ENCODE data around the gene SEZ6L. TPM values are rescaled to one million over a fixed set of nuclear protein-coding genes. Genes with fewer than 3 reads are reported as not detected.

The SEZ6L gene
- total and polyA plus RNA-seq, 7 donors = 0.49 to 2.1 (median 0.83) TPM; not detected in 2

- no peak for TF ChIP-seq POLR2AphosphoS5 (IDR thresholded peaks at IDR 0.05)
- TF ChIP-seq CTCF (IDR thresholded peaks at IDR 0.05) = no peak
- TF ChIP-seq POLR2A (IDR thresholded peaks at IDR 0.05) = no peak
- TF ChIP-seq EP300 (IDR thresholded peaks at IDR 0.05) = no peak
- H3K4me1 ChIP-seq = peaks cover 0 to 9% (median 3%) of the 10 kb centered on the region in 4 donors
- H3K9me3 ChIP-seq = no peaks in the 10 kb centered on the region
- no peak overlapping the region for H3K27ac ChIP-seq
- no peak overlapping the region for H3K4me3 ChIP-seq
- H3K36me3 ChIP-seq = no peaks in the 10 kb centered on the region
- DNase-seq = no peak
- intact Hi-C loops (cut with DNase I) = no loop called here
- H3K27me3 ChIP-seq = peaks cover 0 to 38% (median 4%) of the 10 kb centered on the region in 3 donors
- 72 to 74% methylated on average over 9 of the region's 9 CpGs for WGBS, 2 donors
These were observed 188.6 kb downstream of the SEZ6L start for GRCh38 chr22:26357813-26358212.

- WGBS, 2 donors = 81 to 89% methylated on average over 4 of the region's 4 CpGs
- no peak for DNase-seq
- Histone ChIP-seq H3K27ac (no peak overlapping the region), H3K4me1 (peaks cover 0 to 9% (median 3%) of the 10 kb centered on the region in 4 donors), H3K4me3 (no peak overlapping the region), H3K36me3 (no peaks in the 10 kb centered on the region), H3K27me3 (peaks cover 0 to 41% (median 4%) of the 10 kb centered on the region in 3 donors), H3K9me3 (no peaks in the 10 kb centered on the region)
- no peak for TF ChIP-seq POLR2A (IDR thresholded peaks at IDR 0.05)
- TF ChIP-seq POLR2AphosphoS5 (IDR thresholded peaks at IDR 0.05) = no peak
- TF ChIP-seq CTCF (IDR thresholded peaks at IDR 0.05) = no peak
- no peak for TF ChIP-seq EP300 (IDR thresholded peaks at IDR 0.05)
- intact Hi-C loops (cut with DNase I) = no loop called here
These were observed 189.9 kb downstream of the SEZ6L start for GRCh38 chr22:26359156-26359555.

GRCh38 chr22:26360169-26360885, 191.1 kb downstream of the SEZ6L start:
- Histone ChIP-seq H3K9me3 (no peaks in the 10 kb centered on the region), H3K36me3 (no peaks in the 10 kb centered on the region), H3K27ac (no peak overlapping the region), H3K4me3 (no peak overlapping the region), H3K27me3 (peaks cover 0 to 37% (median 4%) of the 10 kb centered on the region in 3 donors), H3K4me1 (peaks cover 0 to 9% (median 3%) of the 10 kb centered on the region in 4 donors)
- 7 to 9% methylated on average over 17 of the region's 17 CpGs for WGBS, 2 donors
- DNase-seq = peak; percentile 73
- intact Hi-C loops (cut with DNase I) = no loop called here
- TF ChIP-seq EP300 (IDR thresholded peaks at IDR 0.05) (no peak), CTCF (IDR thresholded peaks at IDR 0.05) (peak; percentile 39 to 97 (median 67)), POLR2A (IDR thresholded peaks at IDR 0.05) (no peak), POLR2AphosphoS5 (IDR thresholded peaks at IDR 0.05) (no peak)

GRCh38 chr22:26362471-26362870, 193.2 kb downstream of the SEZ6L start:
- TF ChIP-seq EP300 (IDR thresholded peaks at IDR 0.05) (no peak), CTCF (IDR thresholded peaks at IDR 0.05) (no peak), POLR2A (IDR thresholded peaks at IDR 0.05) (no peak), POLR2AphosphoS5 (IDR thresholded peaks at IDR 0.05) (no peak)
- intact Hi-C loops (cut with DNase I) = no loop called here
- Histone ChIP-seq H3K36me3 (no peaks in the 10 kb centered on the region), H3K27me3 (peaks cover 0 to 37% (median 4%) of the 10 kb centered on the region in 3 donors), H3K27ac (no peak overlapping the region), H3K4me1 (peaks cover 0 to 9% (median 3%) of the 10 kb centered on the region in 4 donors), H3K9me3 (no peaks in the 10 kb centered on the region), H3K4me3 (no peak overlapping the region)
- no peak for DNase-seq
- WGBS, 2 donors = 86 to 88% methylated on average over 3 of the region's 3 CpGs
